Gastrocnemius medialis (tissue), 4 donors: ENCODE data around the gene GPR176. TPM values are rescaled to one million over a fixed set of nuclear protein-coding genes. Genes with fewer than 3 reads are reported as not detected.

ENCODE experiments used
- ATAC-seq, 2 donors: fragments of 150-250 bp; one replicate each; pipeline ENCODE4 v1.9.1; 2016
- DNase-seq, 2 donors: peaks; one replicate each; pipeline ENCODE4 v3.0.0-alpha.2; 2019
- H3K27ac ChIP-seq, 4 donors: fragments of 200-600 bp; sonication (generic); 1 replicate in 1 of 4; 2 replicates in 3 of 4; pipeline ENCODE4 v1.5.1; 2016 to 2018; ENCODE audit warnings: mild to moderate bottlenecking in 2 of 4, moderate library complexity in 1 of 4
- H3K27me3 ChIP-seq, 3 donors: fragments of 200-600 bp; sonication (generic) in 2 of 3; 1 replicate in 1 of 3; 2 replicates in 2 of 3; pipeline versions ENCODE4 v1.5.1 to v1.6.0; 2016 to 2019; ENCODE audit warnings: mild to moderate bottlenecking in 1 of 3, moderate library complexity in 1 of 3
- H3K36me3 ChIP-seq, 2 donors: fragments of 200-600 bp; sonication (generic) in 1 of 2; one replicate each; pipeline ENCODE4 v1.5.1; 2017 to 2018
- H3K4me1 ChIP-seq, 2 donors: fragments of 200-600 bp; sonication (generic) in 1 of 2; one replicate each; pipeline ENCODE4 v1.5.1; 2016 to 2017; ENCODE audit warnings: mild to moderate bottlenecking in 2 of 2
- H3K4me3 ChIP-seq, 4 donors: fragments of 200-600 bp; sonication (generic) in 3 of 4; 1 replicate in 1 of 4; 2 replicates in 3 of 4; pipeline ENCODE4 v1.5.1; 2016 to 2019; ENCODE audit warnings: mild to moderate bottlenecking in 2 of 4
- H3K9me3 ChIP-seq, 3 donors: fragments of 200-600 bp; sonication (generic) in 2 of 3; 1 replicate in 1 of 3; 2 replicates in 2 of 3; pipeline ENCODE4 v1.5.1; 2016 to 2019
- CTCF ChIP-seq, 5 experiments: fragments of 450-650 bp in 3 of 5; fragments of 200-600 bp in 2 of 5; sonication (generic) in 2 of 5; IDR thresholded peaks in 4 of 5; conservative IDR thresholded peaks in 1 of 5; 1 replicate in 4 of 5; 2 replicates in 1 of 5; pipeline ENCODE4 v1.5.1; 2016 to 2019; ENCODE audit warnings: antibody characterized with exemption in 5 of 5, mild to moderate bottlenecking in 3 of 5, moderate library complexity in 3 of 5
- POLR2A ChIP-seq, 2 donors: fragments of 450-650 bp; IDR thresholded peaks; one replicate each; pipeline ENCODE4 v1.6.1; 2017; ENCODE audit warnings: antibody characterized with exemption in 2 of 2, mild to moderate bottlenecking in 2 of 2, moderate library complexity in 2 of 2
- in situ Hi-C, 4 donors: fragments of 200-750 bp; cut with MboI; loops; one replicate each; pipeline versions ENCODE4 v1.15.0 to v1.8.0; 2017; ENCODE audit warnings: low sequenced_read_pairs in 4 of 4
- intact Hi-C: fragments of 100-400 bp; cut with DNase I; formaldehyde crosslinking; loops from one replicate; pipeline ENCODE4 v1.15.1; 2023; ENCODE audit warnings: low total_unique reads
- total RNA-seq, 4 donors: library from RNA; depleted of rRNA; stranded (reverse); fragments of >200 nt; gene quantifications; one replicate each; pipeline versions ENCODE4 v1.1.0 to v1.2.3, GENCODE V29; 2016

The GPR176 gene
- total RNA-seq, 4 donors from 2014 or later = 1.1 to 3.0 (median 1.7) TPM

- Histone ChIP-seq H3K27ac (no peak overlapping the region), H3K27me3 (no peaks in the 10 kb centered on the region), H3K9me3 (no peaks in the 10 kb centered on the region), H3K4me1 (peaks cover 0 to 3% of the 10 kb centered on the region in 2 donors), H3K4me3 (no peak overlapping the region), H3K36me3 (no peaks in the 10 kb centered on the region)
- DNase-seq (no peak), ATAC-seq (no peak)
- intact Hi-C loops (no loop called here), in situ Hi-C loops (loop anchor here in 2 of 4 donors (25.0 kb wide), 2 partner anchors 118 to 343 kb away; partner anchors contain the start of gene GPR176 (in 1 of the 2))
- no peak for TF ChIP-seq POLR2A (IDR thresholded peaks at IDR 0.05)
- no peak for TF ChIP-seq CTCF (IDR thresholded peaks at IDR 0.05 in 4 of 5, conservative IDR thresholded peaks at IDR 0.05 in 1 of 5)
Observed at GRCh38 chr15:39793923-39794322, 126.1 kb downstream of the GPR176 start.

GRCh38 chr15:39792844-39793335 is 127.2 kb downstream of the GPR176 start:
- in situ Hi-C loops = loop anchor here in 2 of 4 donors (25.0 kb wide), 2 partner anchors 119 to 344 kb away; partner anchors contain the start of gene GPR176 (in 1 of the 2)
- peaks cover 0 to 3% of the 10 kb centered on the region in 2 donors for H3K4me1 ChIP-seq
- H3K36me3 ChIP-seq = no peaks in the 10 kb centered on the region
- H3K27ac ChIP-seq = peak overlapping the region in 2 of 4 donors; percentile 17 to 25
- no peaks in the 10 kb centered on the region for H3K27me3 ChIP-seq
- H3K4me3 ChIP-seq = no peak overlapping the region
- no peaks in the 10 kb centered on the region for H3K9me3 ChIP-seq
- no peak for ATAC-seq
- intact Hi-C loops = no loop called here
- TF ChIP-seq CTCF (IDR thresholded peaks at IDR 0.05 in 4 of 5, conservative IDR thresholded peaks at IDR 0.05 in 1 of 5) (no peak), POLR2A (IDR thresholded peaks at IDR 0.05) (no peak)
- no peak for DNase-seq

GRCh38 chr15:39792025-39792843 is 127.8 kb downstream of the GPR176 start:
- TF ChIP-seq CTCF (IDR thresholded peaks at IDR 0.05 in 4 of 5, conservative IDR thresholded peaks at IDR 0.05 in 1 of 5) (no peak), POLR2A (IDR thresholded peaks at IDR 0.05) (no peak)
- H3K36me3 ChIP-seq = no peaks in the 10 kb centered on the region
- in situ Hi-C loops = loop anchor here in 2 of 4 donors (25.0 kb wide), 2 partner anchors 120 to 345 kb away; partner anchors contain the start of gene GPR176 (in 1 of the 2)
- peak overlapping the region in 2 of 4 donors; percentile 17 to 25 for H3K27ac ChIP-seq
- DNase-seq (no peak), ATAC-seq (no peak)
- no peaks in the 10 kb centered on the region for H3K9me3 ChIP-seq
- H3K4me3 ChIP-seq = no peak overlapping the region
- intact Hi-C loops = no loop called here
- H3K27me3 ChIP-seq = no peaks in the 10 kb centered on the region
- peaks cover 0 to 3% of the 10 kb centered on the region in 2 donors for H3K4me1 ChIP-seq

GRCh38 chr15:39789736-39790135 is 130.3 kb downstream of the GPR176 start:
- Histone ChIP-seq H3K27ac (no peak overlapping the region), H3K27me3 (no peaks in the 10 kb centered on the region), H3K4me1 (peaks cover 0 to 12% of the 10 kb centered on the region in 2 donors), H3K4me3 (no peak overlapping the region), H3K9me3 (no peaks in the 10 kb centered on the region), H3K36me3 (no peaks in the 10 kb centered on the region)
- in situ Hi-C loops = loop anchor here in 3 of 4 donors (5.0 to 25.0 kb wide), 4 partner anchors 88 to 348 kb away; partner anchors contain the start of gene GPR176 (in 1 of the 3)
- no peak for ATAC-seq
- DNase-seq = no peak
- intact Hi-C loops = loop anchor here (5.0 to 10.0 kb wide), 3 partner anchors 88 to 485 kb away; no protein-coding TSS in a partner anchor
- no peak for TF ChIP-seq POLR2A (IDR thresholded peaks at IDR 0.05)
- TF ChIP-seq CTCF (IDR thresholded peaks at IDR 0.05 in 4 of 5, conservative IDR thresholded peaks at IDR 0.05 in 1 of 5) = no peak
